Measurements from ENCODE around the gene LILRB5. TPM values are rescaled to one million over a fixed set of nuclear protein-coding genes. Genes with fewer than 3 reads are reported as not detected.

Gene LILRB5
- total RNA-seq, 1 experiment from 2014 or later: 0.07 TPM

DNA sequence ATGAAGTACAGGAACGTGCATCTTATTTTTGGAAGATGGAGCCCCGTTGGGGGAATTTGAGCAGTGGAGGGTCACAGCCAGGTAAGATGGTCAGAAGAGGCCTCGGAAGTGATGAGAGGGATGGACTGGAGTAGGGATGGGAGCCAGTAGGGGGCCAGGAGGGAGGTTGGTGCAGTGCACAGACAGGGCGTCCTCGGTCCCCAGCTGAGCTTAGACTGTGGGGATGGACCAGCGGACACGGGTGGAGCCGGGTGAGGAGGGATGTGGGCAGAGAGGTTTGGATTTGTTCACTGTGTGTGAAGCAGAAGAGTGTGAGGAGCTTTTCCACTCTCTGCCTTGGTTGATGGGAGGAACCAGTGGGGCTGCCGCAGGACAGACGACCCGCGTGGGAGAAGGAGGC, 45.8 kb downstream of the LILRB5 start:
- no peak overlapping the region for H3K4me3 Mint-ChIP-seq
- POLR2A ChIA-PET: no interaction called here
- H3K27ac Mint-ChIP-seq: peak overlapping the region; percentile 65

More for the DNA sequence above, 45.8 kb downstream of the LILRB5 start:
- TF ChIP-seq FOXP4 (CRISPR knock-in tag; IDR thresholded peaks at IDR 0.05) (no peak), IRF1 (CRISPR knock-in tag; IDR thresholded peaks at IDR 0.05) (no peak), ZNF416 (CRISPR knock-in tag; IDR thresholded peaks at IDR 0.05) (no peak), NFYB (CRISPR knock-in tag; conservative IDR thresholded peaks at IDR 0.05; ENCODE audit: low read depth) (no peak), ZSCAN18 (CRISPR knock-in tag; IDR thresholded peaks at IDR 0.05) (no peak), ZMAT4 (CRISPR knock-in tag; IDR thresholded peaks at IDR 0.05) (no peak), CBFB (CRISPR knock-in tag; IDR thresholded peaks at IDR 0.05; ENCODE audit: low read depth) (no peak), MXD4 (CRISPR knock-in tag; IDR thresholded peaks at IDR 0.05; ENCODE audit: borderline replicate concordance) (no peak), ESRRA (CRISPR knock-in tag; IDR thresholded peaks at IDR 0.05; ENCODE audit: borderline replicate concordance) (no peak), NR2C2 (CRISPR knock-in tag; IDR thresholded peaks at IDR 0.05) (no peak), ZNF219 (CRISPR knock-in tag; IDR thresholded peaks at IDR 0.05; ENCODE audit: borderline replicate concordance) (no peak), MYBL2 (CRISPR knock-in tag; IDR thresholded peaks at IDR 0.05) (no peak), STAT6 (CRISPR knock-in tag; conservative IDR thresholded peaks at IDR 0.05; ENCODE audit: low read depth) (no peak), CREB1 (CRISPR knock-in tag; IDR thresholded peaks at IDR 0.05) (no peak), ZNF512 (CRISPR knock-in tag; IDR thresholded peaks at IDR 0.05; ENCODE audit: borderline replicate concordance) (no peak), ZNF396 (CRISPR knock-in tag; IDR thresholded peaks at IDR 0.05; ENCODE audit: borderline replicate concordance) (no peak), NR3C1 (CRISPR knock-in tag; conservative IDR thresholded peaks at IDR 0.05; ENCODE audit: low read depth) (no peak), TEAD1 (CRISPR knock-in tag; IDR thresholded peaks at IDR 0.05) (no peak), SMAD3 (CRISPR knock-in tag; IDR thresholded peaks at IDR 0.05; ENCODE audit: borderline replicate concordance) (no peak)
- TF ChIP-seq, protein P1, sequence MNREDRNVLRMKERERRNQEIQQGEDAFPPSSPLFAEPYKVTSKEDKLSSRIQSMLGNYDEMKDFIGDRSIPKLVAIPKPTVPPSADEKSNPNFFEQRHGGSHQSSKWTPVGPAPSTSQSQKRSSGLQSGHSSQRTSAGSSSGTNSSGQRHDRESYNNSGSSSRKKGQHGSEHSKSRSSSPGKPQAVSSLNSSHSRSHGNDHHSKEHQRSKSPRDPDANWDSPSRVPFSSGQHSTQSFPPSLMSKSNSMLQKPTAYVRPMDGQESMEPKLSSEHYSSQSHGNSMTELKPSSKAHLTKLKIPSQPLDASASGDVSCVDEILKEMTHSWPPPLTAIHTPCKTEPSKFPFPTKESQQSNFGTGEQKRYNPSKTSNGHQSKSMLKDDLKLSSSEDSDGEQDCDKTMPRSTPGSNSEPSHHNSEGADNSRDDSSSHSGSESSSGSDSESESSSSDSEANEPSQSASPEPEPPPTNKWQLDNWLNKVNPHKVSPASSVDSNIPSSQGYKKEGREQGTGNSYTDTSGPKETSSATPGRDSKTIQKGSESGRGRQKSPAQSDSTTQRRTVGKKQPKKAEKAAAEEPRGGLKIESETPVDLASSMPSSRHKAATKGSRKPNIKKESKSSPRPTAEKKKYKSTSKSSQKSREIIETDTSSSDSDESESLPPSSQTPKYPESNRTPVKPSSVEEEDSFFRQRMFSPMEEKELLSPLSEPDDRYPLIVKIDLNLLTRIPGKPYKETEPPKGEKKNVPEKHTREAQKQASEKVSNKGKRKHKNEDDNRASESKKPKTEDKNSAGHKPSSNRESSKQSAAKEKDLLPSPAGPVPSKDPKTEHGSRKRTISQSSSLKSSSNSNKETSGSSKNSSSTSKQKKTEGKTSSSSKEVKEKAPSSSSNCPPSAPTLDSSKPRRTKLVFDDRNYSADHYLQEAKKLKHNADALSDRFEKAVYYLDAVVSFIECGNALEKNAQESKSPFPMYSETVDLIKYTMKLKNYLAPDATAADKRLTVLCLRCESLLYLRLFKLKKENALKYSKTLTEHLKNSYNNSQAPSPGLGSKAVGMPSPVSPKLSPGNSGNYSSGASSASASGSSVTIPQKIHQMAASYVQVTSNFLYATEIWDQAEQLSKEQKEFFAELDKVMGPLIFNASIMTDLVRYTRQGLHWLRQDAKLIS (CRISPR knock-in tag; IDR thresholded peaks at IDR 0.05; ENCODE audit: borderline replicate concordance): no peak
- ATAC-seq (no peak), DNase-seq (ENCODE audit: low spot score) (no peak)
- Mint-ChIP-seq H3K9me3 (no peaks in the 10 kb centered on the region), H3K27me3 (ENCODE audit: low read depth) (no peaks in the 10 kb centered on the region; the same call in 1 of the 2 replicates), H3K4me1 (peaks cover 20% of the 10 kb centered on the region), H3K36me3 (peaks cover 27% of the 10 kb centered on the region)
- CTCF ChIA-PET: interaction anchor here (1.2 to 1.4 kb wide), 2 partner anchors 20 to 55 kb away, joined by 5 read pairs; partner anchors contain the start of gene TSEN34
